Esophagus muscularis mucosa (tissue), 3 donors: ENCODE results near the gene LCE6A.

ENCODE experiments used
- CTCF ChIP-seq, 3 experiments: fragments of 200-600 bp in 2 of 3; fragments of 450-650 bp in 1 of 3; sonication (generic) in 2 of 3; IDR thresholded peaks; one replicate each; pipeline ENCODE4 v1.5.1; 2017 to 2019; ENCODE audit warnings: antibody characterized with exemption in 3 of 3, mild to moderate bottlenecking in 2 of 3, moderate library complexity in 1 of 3
- POLR2A ChIP-seq: fragments of 450-650 bp; IDR thresholded peaks from one replicate; pipeline ENCODE4 v1.6.1; 2017; ENCODE audit warnings: antibody characterized with exemption, moderate library complexity, mild to moderate bottlenecking, low read depth
- POLR2AphosphoS5 ChIP-seq, 2 donors: sonication (generic); formaldehyde crosslinking; IDR thresholded peaks; one replicate each; pipeline ENCODE4 v1.6.1; 2017; ENCODE audit warnings: antibody characterized with exemption in 2 of 2

- no peak for TF ChIP-seq POLR2AphosphoS5 (IDR thresholded peaks at IDR 0.05)
- TF ChIP-seq CTCF (IDR thresholded peaks at IDR 0.05), result no peak
- no peak for TF ChIP-seq POLR2A
These were observed 44.2 kb downstream of the LCE6A start for GRCh38 chr1:152886758-152887409.
